DND-41 (cell line): Measurements from ENCODE around the gene TCERG1L.

Experiments used
- EZH2 ChIP-seq: IDR thresholded peaks from 3 replicates; pipeline ENCODE4 v1.6.1; 2012; ENCODE audit warnings: borderline replicate concordance, low read depth, mild to moderate bottlenecking, moderate library complexity, low read length, inconsistent platforms; ENCODE audit not compliant: severe bottlenecking
- TF ChIP-seq, protein P1 (sequence below): IDR thresholded peaks from 2 replicates; pipeline ENCODE4 v1.5.1; 2012; ENCODE audit warnings: borderline replicate concordance, low read length, moderate library complexity, mild to moderate bottlenecking; ENCODE audit not compliant: poor library complexity, severe bottlenecking; ENCODE audit errors: extremely low read depth

DNA sequence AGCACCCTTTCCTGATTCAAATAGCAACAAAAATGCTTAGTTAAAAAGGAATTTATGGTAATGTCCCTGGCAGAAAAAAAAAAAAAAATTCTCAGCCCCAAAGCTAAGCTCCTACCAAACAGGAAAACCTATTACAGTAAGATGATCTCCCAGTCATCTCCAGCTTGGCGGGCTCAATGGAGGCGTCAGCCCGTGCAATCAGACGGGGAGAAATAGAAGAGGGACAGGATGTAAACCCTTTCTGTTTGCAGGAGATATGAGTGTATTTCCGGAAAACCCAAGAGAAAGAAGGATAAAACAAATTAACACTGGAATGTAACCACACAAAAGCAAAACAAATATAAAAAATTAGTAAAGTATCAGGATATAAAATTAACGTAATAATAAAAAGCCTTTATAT is 242.8 kb downstream of the TCERG1L start:
- TF ChIP-seq, protein P1, sequence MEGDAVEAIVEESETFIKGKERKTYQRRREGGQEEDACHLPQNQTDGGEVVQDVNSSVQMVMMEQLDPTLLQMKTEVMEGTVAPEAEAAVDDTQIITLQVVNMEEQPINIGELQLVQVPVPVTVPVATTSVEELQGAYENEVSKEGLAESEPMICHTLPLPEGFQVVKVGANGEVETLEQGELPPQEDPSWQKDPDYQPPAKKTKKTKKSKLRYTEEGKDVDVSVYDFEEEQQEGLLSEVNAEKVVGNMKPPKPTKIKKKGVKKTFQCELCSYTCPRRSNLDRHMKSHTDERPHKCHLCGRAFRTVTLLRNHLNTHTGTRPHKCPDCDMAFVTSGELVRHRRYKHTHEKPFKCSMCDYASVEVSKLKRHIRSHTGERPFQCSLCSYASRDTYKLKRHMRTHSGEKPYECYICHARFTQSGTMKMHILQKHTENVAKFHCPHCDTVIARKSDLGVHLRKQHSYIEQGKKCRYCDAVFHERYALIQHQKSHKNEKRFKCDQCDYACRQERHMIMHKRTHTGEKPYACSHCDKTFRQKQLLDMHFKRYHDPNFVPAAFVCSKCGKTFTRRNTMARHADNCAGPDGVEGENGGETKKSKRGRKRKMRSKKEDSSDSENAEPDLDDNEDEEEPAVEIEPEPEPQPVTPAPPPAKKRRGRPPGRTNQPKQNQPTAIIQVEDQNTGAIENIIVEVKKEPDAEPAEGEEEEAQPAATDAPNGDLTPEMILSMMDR, result no peak
- no peak for TF ChIP-seq EZH2
